Left ventricle myocardium inferior (tissue), 1 donor: ENCODE data around the gene GRAMD2A. TPM values are rescaled to one million over a fixed set of nuclear protein-coding genes. Genes with fewer than 3 reads are reported as not detected.
A peak's percentile ranks its signal among the peaks of the same experiment; 100 is the strongest.

Source experiments
- DNase-seq: peaks from one replicate; pipeline ENCODE4 v3.0.0-alpha.2; 2020
- H3K27ac ChIP-seq: fragments of 200-600 bp; replicated peaks from 2 replicates; pipeline ENCODE4 v1.8.0; 2021
- H3K27me3 ChIP-seq: fragments of 200-600 bp; 2 replicates; pipeline ENCODE4 v1.8.0; 2021; ENCODE audit warnings: low read depth
- H3K36me3 ChIP-seq: fragments of 200-600 bp; 2 replicates; pipeline ENCODE4 v1.8.0; 2021
- H3K4me1 ChIP-seq: fragments of 200-600 bp; 2 replicates; pipeline ENCODE4 v1.8.0; 2021
- H3K4me3 ChIP-seq: fragments of 200-600 bp; 2 replicates; pipeline ENCODE4 v1.8.0; 2021; ENCODE audit warnings: mild to moderate bottlenecking, moderate library complexity
- H3K9me3 ChIP-seq: fragments of 200-600 bp; replicated peaks from 2 replicates; pipeline ENCODE4 v1.8.0; 2021
- CTCF ChIP-seq: fragments of 200-600 bp; IDR thresholded peaks from 2 replicates; pipeline ENCODE4 v1.8.0; 2021; ENCODE audit warnings: antibody characterized with exemption, mild to moderate bottlenecking, borderline replicate concordance
- intact Hi-C: fragments of 100-400 bp; cut with micrococcal nuclease; formaldehyde crosslinking; loops from one replicate; pipeline ENCODE4 v1.11.0; 2022
- total RNA-seq: library from RNA; stranded (reverse); fragmentation: NEBNext Ultra II Directional; extraction: Animal tissue kit (Norgen Biotek cat#: 25700); gene quantifications from one replicate; pipeline ENCODE4 v1.2.1, GENCODE V29; 2021
- donor health status: DM: no; HTN: yes; CAD: no; lungs with severe emphysema.

Gene GRAMD2A
- total RNA-seq, 1 donor from 2014 or later, result not detected

GRCh38 chr15:72207558-72208085 lies 10.0 kb upstream of the GRAMD2A start:
- DNase-seq, result no peak
- Histone ChIP-seq H3K4me1 (peaks cover 33% of the 10 kb centered on the region), H3K36me3 (peaks cover 100% of the 10 kb centered on the region), H3K27ac (no peak overlapping the region), H3K27me3 (no peaks in the 10 kb centered on the region), H3K4me3 (no peak overlapping the region), H3K9me3 (no peaks in the 10 kb centered on the region)
- no peak for TF ChIP-seq CTCF
- intact Hi-C loops, result no loop called here

GRCh38 chr15:72206677-72207000 lies 9.1 kb upstream of the GRAMD2A start:
- peaks cover 100% of the 10 kb centered on the region for H3K36me3 ChIP-seq
- no peaks in the 10 kb centered on the region for H3K27me3 ChIP-seq
- H3K9me3 ChIP-seq, result no peaks in the 10 kb centered on the region
- no peak for TF ChIP-seq CTCF
- peaks cover 40% of the 10 kb centered on the region for H3K4me1 ChIP-seq
- DNase-seq, result no peak
- intact Hi-C loops, result no loop called here
- no peak overlapping the region for H3K27ac ChIP-seq
- no peak overlapping the region for H3K4me3 ChIP-seq

GRCh38 chr15:72205896-72206676 lies 8.5 kb upstream of the GRAMD2A start:
- H3K9me3 ChIP-seq, result no peaks in the 10 kb centered on the region
- H3K27me3 ChIP-seq, result no peaks in the 10 kb centered on the region
- no peak overlapping the region for H3K4me3 ChIP-seq
- peaks cover 100% of the 10 kb centered on the region for H3K36me3 ChIP-seq
- H3K4me1 ChIP-seq, result peaks cover 46% of the 10 kb centered on the region
- no peak overlapping the region for H3K27ac ChIP-seq
- no peak for TF ChIP-seq CTCF
- intact Hi-C loops, result no loop called here
- no peak for DNase-seq

GRCh38 chr15:72205273-72205672 lies 7.7 kb upstream of the GRAMD2A start:
- Histone ChIP-seq H3K36me3 (peaks cover 99% of the 10 kb centered on the region), H3K27ac (peak overlapping the region; percentile 85), H3K9me3 (no peaks in the 10 kb centered on the region), H3K4me1 (peaks cover 54% of the 10 kb centered on the region), H3K4me3 (no peak overlapping the region), H3K27me3 (no peaks in the 10 kb centered on the region)
- TF ChIP-seq CTCF, result no peak
- intact Hi-C loops, result no loop called here
- DNase-seq, result no peak

- Histone ChIP-seq H3K27me3 (no peaks in the 10 kb centered on the region), H3K4me3 (no peak overlapping the region), H3K9me3 (no peaks in the 10 kb centered on the region), H3K4me1 (peaks cover 63% of the 10 kb centered on the region), H3K27ac (peak overlapping the region; percentile 85), H3K36me3 (peaks cover 98% of the 10 kb centered on the region)
- peak; percentile 77 for DNase-seq
- no peak for TF ChIP-seq CTCF
- intact Hi-C loops, result no loop called here
These were observed 5.9 kb upstream of the GRAMD2A start for GRCh38 chr15:72203507-72203837.
